ENCODE data around the gene MFSD6L. TPM values are rescaled to one million over a fixed set of nuclear protein-coding genes. Genes with fewer than 3 reads are reported as not detected.

Gene MFSD6L
- total RNA-seq, 1 donor from 2014 or later: 0.95 TPM

DNA sequence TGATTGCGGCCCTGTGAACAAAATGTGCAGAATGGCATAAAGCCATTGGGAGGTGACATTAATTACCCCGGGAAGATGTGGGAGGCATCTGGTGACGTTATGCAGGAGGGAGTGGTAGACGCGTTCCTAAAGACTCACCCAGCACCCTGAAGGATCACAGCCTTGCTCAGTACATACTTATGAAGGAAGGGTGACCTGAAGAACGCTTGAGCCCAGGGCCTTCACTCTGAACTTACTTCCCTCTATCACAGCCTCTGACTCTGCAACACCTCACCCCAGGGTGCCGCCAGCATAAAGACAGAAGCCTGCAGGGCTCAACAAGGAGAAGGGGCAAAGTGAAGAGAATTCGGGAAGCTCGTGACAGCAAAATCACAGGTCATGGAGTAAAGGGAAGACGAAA is 9.4 kb downstream of the MFSD6L start:
- H3K27me3 ChIP-seq (ENCODE audit: low read depth): peaks cover 3% of the 10 kb centered on the region
- ATAC-seq: peak; percentile 63 to 76
- no peak overlapping the region for H3K4me3 ChIP-seq

DNA sequence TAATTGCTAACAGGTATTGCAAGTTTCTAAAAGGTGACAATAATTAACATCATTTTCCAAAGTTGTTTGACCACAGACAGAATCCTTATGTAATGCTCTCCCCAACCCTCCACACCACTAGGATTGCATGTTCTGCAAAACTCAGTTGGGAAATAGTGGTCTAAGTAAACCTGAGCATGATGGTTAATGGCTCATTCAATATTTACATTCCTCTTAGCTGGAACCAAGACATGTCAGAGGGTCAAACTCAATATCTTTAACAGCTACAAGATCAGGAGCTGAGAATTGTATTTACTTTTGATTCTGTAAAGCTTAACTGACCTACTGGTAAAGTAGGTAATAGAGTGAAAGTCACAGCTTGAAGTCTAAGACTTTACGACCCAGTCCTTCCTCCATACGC is 10.2 kb downstream of the MFSD6L start:
- TF ChIP-seq, protein P1, sequence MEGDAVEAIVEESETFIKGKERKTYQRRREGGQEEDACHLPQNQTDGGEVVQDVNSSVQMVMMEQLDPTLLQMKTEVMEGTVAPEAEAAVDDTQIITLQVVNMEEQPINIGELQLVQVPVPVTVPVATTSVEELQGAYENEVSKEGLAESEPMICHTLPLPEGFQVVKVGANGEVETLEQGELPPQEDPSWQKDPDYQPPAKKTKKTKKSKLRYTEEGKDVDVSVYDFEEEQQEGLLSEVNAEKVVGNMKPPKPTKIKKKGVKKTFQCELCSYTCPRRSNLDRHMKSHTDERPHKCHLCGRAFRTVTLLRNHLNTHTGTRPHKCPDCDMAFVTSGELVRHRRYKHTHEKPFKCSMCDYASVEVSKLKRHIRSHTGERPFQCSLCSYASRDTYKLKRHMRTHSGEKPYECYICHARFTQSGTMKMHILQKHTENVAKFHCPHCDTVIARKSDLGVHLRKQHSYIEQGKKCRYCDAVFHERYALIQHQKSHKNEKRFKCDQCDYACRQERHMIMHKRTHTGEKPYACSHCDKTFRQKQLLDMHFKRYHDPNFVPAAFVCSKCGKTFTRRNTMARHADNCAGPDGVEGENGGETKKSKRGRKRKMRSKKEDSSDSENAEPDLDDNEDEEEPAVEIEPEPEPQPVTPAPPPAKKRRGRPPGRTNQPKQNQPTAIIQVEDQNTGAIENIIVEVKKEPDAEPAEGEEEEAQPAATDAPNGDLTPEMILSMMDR (IDR thresholded peaks at IDR 0.05): no peak
- Histone ChIP-seq H3K4me1 (peaks cover 8% of the 10 kb centered on the region), H3K4me3 (no peak overlapping the region), H3K9me3 (no peaks in the 10 kb centered on the region), H3K36me3 (no peaks in the 10 kb centered on the region), H3K27me3 (ENCODE audit: low read depth) (peaks cover 3% of the 10 kb centered on the region), H3K27ac (no peak overlapping the region)
- ATAC-seq: peak; percentile 81 to 87
- DNase-seq: no peak
- intact Hi-C loops (cut with DNase I): no loop called here

More for the DNA sequence above, 9.4 kb downstream of the MFSD6L start:
- no peak for DNase-seq
- H3K27ac ChIP-seq: no peak overlapping the region
- TF ChIP-seq, protein P1 (IDR thresholded peaks at IDR 0.05): no peak
- peaks cover 8% of the 10 kb centered on the region for H3K4me1 ChIP-seq
- intact Hi-C loops (cut with DNase I): no loop called here
- no peaks in the 10 kb centered on the region for H3K36me3 ChIP-seq
- no peaks in the 10 kb centered on the region for H3K9me3 ChIP-seq

DNA sequence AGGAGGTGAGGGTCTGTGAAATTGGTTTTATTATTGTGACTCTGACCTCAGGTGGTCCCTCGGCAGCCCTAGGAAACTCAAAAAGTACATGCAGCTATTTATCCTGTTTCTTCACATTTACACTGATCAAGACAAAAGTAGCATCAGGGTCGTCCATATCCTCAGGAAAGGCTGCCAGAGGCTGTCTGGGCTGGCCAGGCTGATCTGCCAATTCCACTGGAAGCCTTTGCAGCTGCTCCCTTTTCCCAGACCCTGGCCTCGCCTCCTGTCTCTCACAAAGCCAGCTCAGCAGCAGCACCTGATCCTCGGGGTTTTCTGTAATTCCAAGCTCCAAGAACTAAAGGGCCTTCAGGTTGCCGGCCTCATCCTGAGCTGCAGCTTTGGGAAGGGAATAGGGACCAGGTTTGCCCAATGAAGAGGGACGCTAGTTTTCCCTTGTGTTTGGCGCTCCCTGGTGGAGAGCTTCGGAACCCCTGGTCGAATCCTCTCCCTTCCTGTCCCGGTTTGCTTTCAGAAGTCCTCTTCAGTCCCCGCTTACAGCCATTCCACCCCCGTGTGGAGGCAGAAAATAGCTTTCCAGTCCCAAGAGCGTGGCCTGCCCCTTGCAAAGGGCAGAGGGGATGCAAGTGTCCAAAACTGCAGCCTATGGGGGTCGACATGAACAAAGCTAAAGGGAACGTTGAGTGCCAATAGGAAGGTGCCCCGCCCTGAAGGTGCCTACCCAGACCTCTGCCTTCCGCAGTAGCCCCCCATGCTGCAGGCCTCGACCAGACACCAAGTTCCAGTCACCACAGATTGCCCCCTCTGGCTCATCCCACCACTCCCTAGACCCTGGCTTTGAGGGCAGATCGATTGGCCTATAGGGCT is 13.4 kb downstream of the MFSD6L start:
- intact Hi-C loops (cut with DNase I): no loop called here
- peak; percentile 79 to 83 for ATAC-seq
- TF ChIP-seq, protein P1 (IDR thresholded peaks at IDR 0.05): peak; percentile 90

DNA sequence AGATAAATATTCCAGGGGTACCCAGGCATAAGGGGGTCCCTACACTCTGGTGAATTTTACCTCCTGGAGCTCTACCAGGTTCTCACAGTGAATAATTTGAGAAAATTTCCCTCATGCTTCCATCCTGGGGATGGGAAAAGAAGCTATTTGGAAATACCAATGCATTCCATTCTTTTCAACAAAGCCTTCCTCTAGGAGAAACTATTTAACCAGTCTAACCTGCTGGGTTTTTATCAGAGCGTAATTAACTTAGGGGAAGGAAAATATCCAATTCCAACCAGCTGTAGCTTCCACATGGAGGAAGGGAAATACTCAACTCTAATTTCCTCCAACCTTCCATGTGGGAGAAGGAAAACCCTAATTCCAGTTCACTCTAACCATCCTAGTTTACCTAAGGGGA is 17.0 kb downstream of the MFSD6L start:
- Histone ChIP-seq H3K4me1 (peaks cover under 1% of the 10 kb centered on the region), H3K9me3 (no peaks in the 10 kb centered on the region), H3K27me3 (ENCODE audit: low read depth) (peaks cover 3% of the 10 kb centered on the region), H3K4me3 (no peak overlapping the region), H3K27ac (no peak overlapping the region), H3K36me3 (no peaks in the 10 kb centered on the region)
- TF ChIP-seq, protein P1 (IDR thresholded peaks at IDR 0.05): no peak
- ATAC-seq (no peak), DNase-seq (no peak)
- intact Hi-C loops (cut with DNase I): no loop called here

More for the DNA sequence above, 13.4 kb downstream of the MFSD6L start:
- Histone ChIP-seq H3K4me3 (no peak overlapping the region), H3K4me1 (peaks cover 8% of the 10 kb centered on the region), H3K27ac (no peak overlapping the region), H3K9me3 (no peaks in the 10 kb centered on the region), H3K27me3 (ENCODE audit: low read depth) (peaks cover 3% of the 10 kb centered on the region), H3K36me3 (no peaks in the 10 kb centered on the region)
- DNase-seq: peak; percentile 79

DNA sequence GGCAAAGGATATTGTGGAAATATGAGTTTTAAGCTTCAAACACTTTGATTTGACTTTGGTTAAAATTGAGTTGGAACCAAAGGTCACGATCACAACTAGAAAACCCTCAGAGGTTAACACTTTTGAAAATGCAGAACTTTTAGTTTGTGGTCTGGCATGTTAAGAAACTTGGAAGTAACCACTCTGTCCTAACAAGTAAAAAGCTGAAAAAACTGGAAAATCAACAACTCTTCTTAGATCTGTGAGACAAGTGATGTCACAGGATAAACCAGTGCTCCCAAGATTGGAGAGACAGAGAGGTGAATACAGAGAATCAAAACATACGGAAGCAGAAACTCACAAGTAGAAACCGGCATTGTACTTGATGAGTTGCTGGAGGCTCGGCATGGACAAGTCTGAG is 17.4 kb downstream of the MFSD6L start:
- no peak for DNase-seq
- peaks cover 4% of the 10 kb centered on the region for H3K4me1 ChIP-seq
- intact Hi-C loops (cut with DNase I): no loop called here

More for the DNA sequence above, 17.4 kb downstream of the MFSD6L start:
- Histone ChIP-seq H3K27ac (no peak overlapping the region), H3K4me3 (no peak overlapping the region), H3K27me3 (ENCODE audit: low read depth) (peaks cover 3% of the 10 kb centered on the region), H3K9me3 (no peaks in the 10 kb centered on the region), H3K36me3 (no peaks in the 10 kb centered on the region)
- no peak for ATAC-seq
- TF ChIP-seq, protein P1 (IDR thresholded peaks at IDR 0.05): no peak

Measured in lower lobe of right lung (tissue), 2 donors.